GM18498 (cell line): Measurements from ENCODE around the gene GJD3.
A peak's percentile ranks its signal among the peaks of the same experiment; 100 is the strongest.
"Not testable (repeated sequence)": the region's sequence is repeated elsewhere in the genome, so short reads cannot be mapped to it uniquely, and the experiment has no call there.

Experiments
- ATAC-seq: cut with Tn5 transposase; IDR thresholded peaks from one replicate; pipeline ENCODE4 v1.9.1; 2021; ENCODE audit warnings: mild to moderate bottlenecking, moderate library complexity; ENCODE audit not compliant: unreplicated experiment

The GJD3 gene

GRCh38 chr17:40371261-40371929 lies 6.9 kb upstream of the GJD3 start:
- ATAC-seq = no peak

- no peak for ATAC-seq
Measured at GRCh38 chr17:40369923-40370322, 5.4 kb upstream of the GJD3 start.

GRCh38 chr17:40367728-40368127 lies 3.2 kb upstream of the GJD3 start:
- not testable (repeated sequence) for ATAC-seq

GRCh38 chr17:40366861-40367518 lies 2.5 kb upstream of the GJD3 start:
- ATAC-seq = no peak

GRCh38 chr17:40366076-40366860 lies 1.7 kb upstream of the GJD3 start:
- ATAC-seq = no peak

GRCh38 chr17:40364906-40365305 lies 369 bp upstream of the GJD3 start:
- ATAC-seq = no peak

- ATAC-seq = peak; percentile 22
Measured at GRCh38 chr17:40363111-40363827, 1.3 kb downstream of the GJD3 start.

GRCh38 chr17:40362696-40363110 lies 1.8 kb downstream of the GJD3 start:
- peak; percentile 75 for ATAC-seq

GRCh38 chr17:40361925-40362695 lies 2.4 kb downstream of the GJD3 start:
- peak; percentile 12 for ATAC-seq

- ATAC-seq = no peak
Measured at GRCh38 chr17:40361063-40361924, 3.2 kb downstream of the GJD3 start.

- no peak for ATAC-seq
Measured at GRCh38 chr17:40360091-40360490, 4.4 kb downstream of the GJD3 start.

- no peak for ATAC-seq
Measured at GRCh38 chr17:40358323-40359038, 6.1 kb downstream of the GJD3 start.

- ATAC-seq = no peak
Measured at GRCh38 chr17:40356990-40357881, 7.3 kb downstream of the GJD3 start.

- no peak for ATAC-seq
Measured at GRCh38 chr17:40355804-40356758, 8.5 kb downstream of the GJD3 start.

GRCh38 chr17:40355123-40355803 lies 9.3 kb downstream of the GJD3 start:
- ATAC-seq = peak; percentile 53
